NCI-H748 (cell line): Measurements from ENCODE around the gene PRKG2.
A peak's percentile ranks its signal among the peaks of the same experiment; 100 is the strongest.

ENCODE experiments used
- DNase-seq: peaks from one replicate; lab custom pipeline; 2025; ENCODE audit not compliant: unreplicated experiment; lab: John Stamatoyannopoulos, UW

The PRKG2 gene

DNA sequence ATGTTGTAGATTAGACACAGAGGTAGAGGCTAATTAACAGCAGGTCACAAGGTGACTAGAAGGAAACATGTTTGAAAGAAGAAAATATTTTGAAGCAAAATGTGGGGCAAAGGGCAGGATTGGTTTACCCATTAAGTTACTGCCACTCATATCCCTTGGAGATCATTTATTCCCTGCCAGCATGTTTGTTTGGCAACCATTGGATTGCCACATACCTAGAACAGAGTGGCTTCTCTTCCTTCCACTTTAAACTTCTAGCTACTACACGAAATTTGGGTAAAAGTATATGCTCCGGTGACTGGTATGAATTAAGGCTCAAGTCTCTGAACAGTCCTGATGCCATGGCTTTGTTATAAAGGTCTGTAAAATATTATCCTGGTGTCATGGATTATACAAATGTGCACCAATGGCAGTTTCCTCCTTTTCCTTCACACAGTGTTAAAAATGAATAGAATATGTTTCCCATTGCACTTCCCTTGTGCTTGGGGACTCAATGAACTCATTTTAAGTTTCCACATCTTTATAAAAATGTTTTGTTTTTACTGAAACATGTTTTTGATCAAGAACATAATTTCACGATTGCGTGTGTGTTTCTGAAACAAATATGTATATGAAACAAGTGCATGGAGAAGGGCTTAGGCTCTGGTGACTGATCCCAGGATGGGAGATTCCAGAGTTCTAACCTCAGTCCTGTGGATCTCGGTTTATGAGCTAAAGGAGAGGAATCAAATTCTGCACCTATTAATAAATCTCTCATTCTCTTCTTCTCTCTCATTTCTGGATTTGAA, 172.2 kb downstream of the PRKG2 start:
- DNase-seq = no peak

- DNase-seq = peak; percentile 33
These were observed 174.9 kb downstream of the PRKG2 start for GRCh38 chr4:81040012-81040659.

DNA sequence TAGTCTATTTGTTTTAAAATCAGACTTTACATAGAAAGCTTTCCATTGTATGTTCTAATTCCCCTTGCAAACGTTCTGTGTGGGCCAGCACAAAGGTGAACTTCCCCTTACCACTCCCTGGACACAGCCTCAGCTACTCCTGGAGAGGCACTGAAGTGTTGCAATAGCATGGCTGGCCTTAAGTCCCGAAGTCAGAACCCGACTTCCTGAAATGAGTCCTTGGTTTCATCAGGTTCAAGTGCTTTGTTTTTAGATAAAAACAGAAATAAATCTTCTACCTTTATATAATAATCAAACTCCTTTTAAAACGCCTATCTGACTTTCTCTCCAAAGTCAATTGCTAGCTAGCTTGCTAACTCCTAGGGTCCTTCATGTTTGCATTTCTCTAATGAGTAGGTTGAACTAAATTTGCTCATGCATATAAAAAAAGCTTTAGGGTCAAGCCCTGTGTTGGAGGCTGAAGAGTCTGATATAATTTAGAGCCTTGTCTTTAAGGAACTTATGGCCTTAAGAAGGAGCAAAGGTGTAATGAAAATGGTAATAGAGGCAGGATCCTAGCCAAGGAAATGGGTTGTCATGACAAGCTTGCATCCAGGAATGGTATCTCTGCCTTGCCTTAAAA, 175.6 kb downstream of the PRKG2 start:
- no peak for DNase-seq

GRCh38 chr4:81038636-81039350, 176.2 kb downstream of the PRKG2 start:
- no peak for DNase-seq
